Stimulated activated CD8-positive, alpha-beta memory T cell treated with anti-CD3 and anti-CD28 coated beads, Interleukin-12 subunit alpha, Interleukin-12 subunit beta, amount 100 ng/mL, for 4 hours (primary cell): Measurements from ENCODE around the gene TSHR.
"Not testable (repeated sequence)": the region's sequence is repeated elsewhere in the genome, so short reads cannot be mapped to it uniquely, and the experiment has no call there.

Experiments
- DNase-seq: peaks from one replicate; pipeline ENCODE4 v3.0.0-alpha.2; 2020; ENCODE audit warnings: low read depth

The TSHR gene

GRCh38 chr14:80996049-80996901 lies 40.9 kb downstream of the TSHR start:
- no peak for DNase-seq

GRCh38 chr14:81001447-81001846 lies 46.0 kb downstream of the TSHR start:
- DNase-seq = no peak

GRCh38 chr14:81004575-81004974 lies 49.2 kb downstream of the TSHR start:
- no peak for DNase-seq

GRCh38 chr14:81005540-81006228 lies 50.3 kb downstream of the TSHR start:
- DNase-seq = no peak

GRCh38 chr14:81006266-81006665 lies 50.8 kb downstream of the TSHR start:
- DNase-seq = no peak

- DNase-seq = no peak
These were observed 51.7 kb downstream of the TSHR start for GRCh38 chr14:81007131-81007530.

- no peak for DNase-seq
These were observed 53.9 kb downstream of the TSHR start for GRCh38 chr14:81009346-81009745.

- DNase-seq = no peak
These were observed 62.8 kb downstream of the TSHR start for GRCh38 chr14:81018251-81018650.

GRCh38 chr14:81018684-81019083 lies 63.3 kb downstream of the TSHR start:
- no peak for DNase-seq

GRCh38 chr14:81019113-81019512 lies 63.7 kb downstream of the TSHR start:
- DNase-seq = not testable (repeated sequence)

GRCh38 chr14:81023095-81023710 lies 67.8 kb downstream of the TSHR start:
- DNase-seq = no peak

- DNase-seq = no peak
These were observed 73.0 kb downstream of the TSHR start for GRCh38 chr14:81028461-81028860.

GRCh38 chr14:81031488-81031887 lies 76.1 kb downstream of the TSHR start:
- no peak for DNase-seq

- no peak for DNase-seq
These were observed 78.3 kb downstream of the TSHR start for GRCh38 chr14:81033698-81034240.

GRCh38 chr14:81042438-81042837 lies 87.0 kb downstream of the TSHR start:
- no peak for DNase-seq

- no peak for DNase-seq
These were observed 96.1 kb downstream of the TSHR start for GRCh38 chr14:81051547-81051946.

- DNase-seq = not testable (repeated sequence)
These were observed 98.6 kb downstream of the TSHR start for GRCh38 chr14:81054057-81054456.

- DNase-seq = no peak
These were observed 100.5 kb downstream of the TSHR start for GRCh38 chr14:81055971-81056370.

- no peak for DNase-seq
These were observed 107.0 kb downstream of the TSHR start for GRCh38 chr14:81062380-81062779.

- DNase-seq = no peak
These were observed 107.4 kb downstream of the TSHR start for GRCh38 chr14:81062816-81063215.

GRCh38 chr14:81066672-81067071 lies 111.3 kb downstream of the TSHR start:
- no peak for DNase-seq

GRCh38 chr14:81067156-81067555 lies 111.7 kb downstream of the TSHR start:
- no peak for DNase-seq
